HG03469 (cell line): ENCODE measurements around the gene PRKAG2.
"Not testable (repeated sequence)": the region's sequence is repeated elsewhere in the genome, so short reads cannot be mapped to it uniquely, and the experiment has no call there.

Experiments used
- ATAC-seq: cut with Tn5 transposase; IDR thresholded peaks from one replicate; pipeline ENCODE4 v1.9.1; 2021; ENCODE audit warnings: mild to moderate bottlenecking, moderate library complexity, moderate number of reproducible peaks; ENCODE audit not compliant: unreplicated experiment

The PRKAG2 gene

GRCh38 chr7:151852486-151853396, 24.2 kb downstream of the PRKAG2 start:
- ATAC-seq, result no peak

GRCh38 chr7:151851782-151852181, 25.1 kb downstream of the PRKAG2 start:
- ATAC-seq, result no peak

DNA sequence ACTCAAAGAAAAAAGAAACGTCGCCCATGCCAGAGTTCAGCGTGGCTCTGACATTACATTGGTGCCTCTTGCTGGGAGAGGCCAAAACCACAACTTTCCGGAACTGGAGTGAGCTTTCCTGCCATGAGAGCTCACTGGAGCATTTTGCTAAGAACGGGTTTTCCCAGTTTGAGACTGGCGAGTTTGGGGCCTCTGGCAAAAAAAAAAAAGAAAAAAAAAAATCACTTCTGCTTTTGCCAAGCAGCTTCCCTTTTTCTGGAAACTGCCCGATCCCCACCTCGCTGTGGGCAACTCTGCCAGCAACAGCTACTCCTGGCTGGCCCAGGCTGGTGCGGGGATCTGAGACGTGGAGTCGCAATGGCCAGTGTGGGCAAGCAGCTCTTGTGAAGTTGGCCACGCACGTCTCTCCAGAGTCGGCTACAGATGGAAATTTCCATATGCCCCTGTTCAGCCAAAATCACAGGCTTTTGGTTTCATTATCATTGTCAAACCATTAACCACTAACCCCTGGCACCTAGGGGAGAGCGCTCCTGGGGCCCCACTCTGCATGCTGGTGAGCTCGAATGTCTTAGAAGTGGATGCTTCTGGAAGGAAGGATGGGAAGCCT, 25.7 kb downstream of the PRKAG2 start:
- ATAC-seq, result no peak

- ATAC-seq, result no peak
These were observed 26.3 kb downstream of the PRKAG2 start for GRCh38 chr7:151850491-151851124.

DNA sequence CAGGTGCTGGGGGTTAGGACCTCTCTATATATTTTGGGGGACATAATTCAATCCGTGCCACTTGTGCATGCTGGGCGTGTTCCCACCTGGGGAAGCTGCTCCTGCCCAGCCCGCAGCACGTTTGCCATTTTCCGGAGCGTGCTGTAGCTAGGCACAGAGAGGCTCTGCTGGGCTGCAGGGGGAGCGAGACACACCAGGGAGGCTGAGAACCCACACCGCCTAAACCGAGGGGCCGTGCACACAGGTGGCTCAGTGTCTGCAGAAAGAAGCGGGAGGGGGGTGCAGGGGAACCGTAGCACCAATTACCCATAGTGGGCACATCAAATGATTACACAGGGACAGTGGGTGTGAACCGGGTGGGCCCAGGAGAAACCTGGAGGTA, 27.0 kb downstream of the PRKAG2 start:
- no peak for ATAC-seq

DNA sequence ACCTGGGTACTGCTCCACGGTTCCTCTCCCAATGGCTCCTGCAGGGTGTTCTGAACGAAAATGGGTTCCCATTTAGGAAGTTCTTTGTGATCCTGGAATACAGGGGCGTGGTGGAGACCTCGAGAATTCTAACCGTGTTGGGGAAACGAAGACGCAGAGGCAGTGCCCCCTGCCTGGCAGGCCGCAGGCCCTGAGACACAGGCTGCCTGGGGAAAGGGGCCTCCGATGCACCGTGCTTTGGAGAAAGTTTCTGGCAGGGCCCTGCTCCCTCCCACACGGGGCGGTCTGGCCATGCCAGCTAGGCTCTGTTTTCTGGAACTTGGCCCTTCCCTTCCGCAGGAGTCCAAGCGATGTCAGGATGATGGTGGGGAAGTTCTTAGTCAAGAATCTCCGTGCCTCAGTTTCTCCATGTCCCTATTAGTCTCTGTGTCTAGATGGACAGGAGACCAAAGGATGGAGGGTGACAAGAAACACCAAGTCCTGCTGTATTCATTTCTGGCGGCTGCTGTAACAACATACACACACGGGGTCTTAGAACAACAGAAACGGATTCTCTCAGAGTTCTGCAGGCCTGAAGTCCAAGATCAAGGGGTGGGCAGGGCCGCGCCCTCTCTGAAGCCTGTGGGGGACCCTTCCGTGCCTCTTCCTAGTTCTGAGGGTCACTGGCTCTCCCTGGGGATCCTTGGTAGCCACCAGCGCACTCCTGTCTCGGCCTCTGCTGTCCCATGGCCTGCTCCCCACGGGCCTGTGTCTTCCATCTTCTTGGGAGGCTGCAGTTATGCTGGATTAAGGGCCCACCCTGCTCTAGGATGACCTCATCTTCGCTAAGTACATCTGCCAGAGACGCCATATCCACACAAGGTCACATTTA, 27.7 kb downstream of the PRKAG2 start:
- ATAC-seq, result no peak

DNA sequence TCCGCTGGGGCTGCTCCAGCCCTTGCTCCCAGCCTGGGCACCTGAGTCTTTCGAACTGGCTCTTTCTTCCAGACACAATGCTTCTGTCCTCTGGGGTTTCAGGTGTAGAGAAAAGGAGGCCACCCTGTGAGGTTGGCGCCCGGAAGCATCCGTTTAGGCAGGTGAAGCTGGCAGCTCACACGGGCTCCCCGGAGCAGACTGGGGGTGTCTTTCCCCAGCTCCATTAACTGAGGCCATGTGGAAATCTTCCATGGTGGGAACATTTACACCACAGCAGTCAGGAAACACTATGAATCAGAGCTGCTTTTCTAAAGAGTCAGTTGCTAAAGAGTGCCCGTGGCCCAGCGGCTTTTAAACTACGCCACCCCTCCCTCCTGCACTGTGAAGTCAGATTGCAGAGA, 29.2 kb downstream of the PRKAG2 start:
- ATAC-seq, result no peak

DNA sequence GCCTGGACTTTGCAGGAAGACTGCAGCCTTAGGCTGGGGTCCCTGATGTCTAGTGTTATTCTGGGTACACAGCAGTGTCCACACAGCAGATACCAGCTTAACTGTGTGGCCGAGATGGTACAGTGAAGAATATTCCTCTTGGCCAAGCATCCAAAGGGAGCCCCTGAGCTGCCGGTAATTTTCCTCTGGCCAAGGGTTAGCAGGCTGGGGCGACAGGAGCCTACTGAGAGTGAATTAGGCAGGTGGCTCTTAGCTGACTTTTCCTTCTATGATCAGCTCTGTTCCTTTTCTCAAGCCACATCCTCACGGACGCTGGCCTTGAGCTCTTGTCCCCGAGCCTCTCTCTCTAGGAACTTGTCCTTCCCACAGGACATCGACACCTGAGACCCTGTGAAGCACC, 29.8 kb downstream of the PRKAG2 start:
- ATAC-seq, result no peak

DNA sequence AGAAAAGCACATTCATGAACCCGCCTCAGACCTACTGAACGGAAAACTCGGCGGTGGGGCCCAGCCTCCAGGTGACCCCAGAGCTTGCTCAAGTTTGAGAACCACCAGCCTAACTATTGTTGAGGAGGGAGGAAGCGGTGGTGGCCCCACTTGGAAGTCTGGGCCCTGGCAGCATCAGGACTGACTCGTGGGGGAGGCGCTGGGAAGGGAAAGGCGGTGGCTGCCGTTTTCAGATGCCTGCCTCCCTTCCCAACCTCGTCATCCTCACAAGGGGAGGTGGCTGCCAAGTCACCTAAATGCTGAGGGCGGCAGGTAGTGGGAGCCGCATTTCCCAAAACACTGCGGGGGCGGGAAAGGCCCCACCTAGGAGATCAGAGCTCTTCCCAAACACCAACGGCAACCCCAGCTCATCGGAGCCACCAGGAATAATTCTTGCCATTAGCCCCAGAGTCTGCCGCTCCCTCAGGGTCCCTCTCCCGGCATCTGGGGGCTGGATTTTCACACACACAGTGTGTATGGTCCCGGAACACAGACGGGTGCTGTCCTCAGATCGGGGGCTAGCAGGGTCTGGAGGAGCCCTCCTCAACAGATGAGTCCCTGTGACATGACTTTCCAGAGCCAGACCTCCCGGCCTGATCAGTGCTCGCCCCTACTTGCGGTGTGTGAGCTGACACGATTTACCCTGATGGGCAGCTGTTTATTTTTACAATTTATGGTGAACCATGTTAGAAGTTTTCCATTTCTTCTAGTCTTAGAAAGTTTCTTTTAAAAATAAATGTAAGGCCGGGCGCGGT, 31.3 kb downstream of the PRKAG2 start:
- no peak for ATAC-seq

DNA sequence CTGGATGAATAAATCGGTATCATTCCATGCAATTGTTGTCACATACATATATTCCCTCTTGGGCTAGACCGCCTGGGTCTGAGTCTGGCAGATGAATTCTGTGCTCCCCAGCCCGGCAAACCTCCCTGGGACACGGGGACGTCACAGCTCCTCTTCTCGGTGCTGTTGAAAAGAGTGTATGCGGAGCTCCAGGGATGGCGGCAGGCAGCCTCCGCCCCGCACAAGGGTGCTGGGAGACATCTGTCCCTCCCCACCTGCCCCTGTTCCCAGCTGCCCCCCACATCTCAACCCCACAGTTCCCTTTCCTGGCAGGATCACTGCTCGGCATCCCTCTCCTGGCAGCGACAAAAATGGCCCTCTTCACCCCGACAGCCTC, 32.1 kb downstream of the PRKAG2 start:
- no peak for ATAC-seq

- ATAC-seq, result no peak
These were observed 32.7 kb downstream of the PRKAG2 start for GRCh38 chr7:151844071-151844824.

- ATAC-seq, result no peak
These were observed 33.7 kb downstream of the PRKAG2 start for GRCh38 chr7:151843181-151843580.

GRCh38 chr7:151841395-151842051, 35.4 kb downstream of the PRKAG2 start:
- ATAC-seq, result not testable (repeated sequence)

- no peak for ATAC-seq
These were observed 36.6 kb downstream of the PRKAG2 start for GRCh38 chr7:151840088-151840910.

GRCh38 chr7:151839451-151839921, 37.4 kb downstream of the PRKAG2 start:
- no peak for ATAC-seq

DNA sequence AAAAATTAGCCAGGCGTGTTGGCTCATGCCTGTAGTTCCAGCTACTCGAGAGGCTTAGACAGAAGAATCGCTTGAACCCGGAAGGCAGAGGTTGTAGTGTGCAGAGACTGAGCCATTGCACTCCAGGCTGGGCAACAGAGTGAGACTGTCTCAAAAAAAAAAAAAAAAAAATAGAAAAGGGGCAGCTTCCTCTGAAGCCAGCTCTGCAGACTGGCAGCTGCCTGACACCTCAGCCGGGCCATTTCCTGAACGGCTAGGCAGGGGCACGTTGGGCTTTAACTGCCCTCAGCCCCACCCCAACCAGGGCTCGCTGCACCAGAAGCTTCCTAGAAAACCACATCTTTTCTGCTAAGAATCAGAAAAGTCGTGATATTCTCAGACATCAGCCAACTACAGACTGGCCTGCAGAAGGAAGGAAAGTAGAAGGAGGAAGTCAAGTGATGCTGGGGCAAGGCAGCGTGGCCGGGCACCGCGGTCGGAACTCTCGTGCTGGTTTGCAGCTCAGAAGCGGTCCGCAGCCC, 38.0 kb downstream of the PRKAG2 start:
- ATAC-seq, result peak; percentile 49

DNA sequence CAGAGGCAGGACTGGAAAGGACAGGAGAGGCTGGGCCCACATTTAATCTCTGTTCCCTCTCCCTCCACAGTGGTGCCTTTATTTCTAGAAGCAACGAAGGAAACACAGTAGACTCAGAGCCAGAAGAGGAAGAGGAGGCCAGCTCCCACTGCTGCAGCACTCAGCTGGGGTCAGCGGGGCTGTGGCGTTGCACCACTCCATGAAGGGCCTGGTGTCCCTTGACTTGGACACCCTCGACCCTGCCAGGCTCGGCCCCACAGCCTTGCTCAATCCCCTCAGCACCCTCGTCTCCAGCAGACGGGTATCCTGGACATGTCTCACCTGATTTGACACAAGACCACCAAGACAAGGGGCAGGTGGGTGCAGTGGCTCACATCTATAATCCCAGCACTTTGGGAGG, 38.8 kb downstream of the PRKAG2 start:
- ATAC-seq, result no peak
